CD14-positive monocyte (primary cell): ENCODE results near the gene MYL6. TPM values are rescaled to one million over a fixed set of nuclear protein-coding genes. Genes with fewer than 3 reads are reported as not detected.

Experiments
- DNase-seq, 3 donors: peaks; one replicate each; pipeline ENCODE4 v3.0.0-alpha.2; 2011 to 2022
- H2AFZ ChIP-seq: 2 replicates; pipeline ENCODE4 v1.6.0; 2012; ENCODE audit warnings: mild to moderate bottlenecking, low read depth, low read length, inconsistent platforms; ENCODE audit not compliant: insufficient read depth, poor library complexity, severe bottlenecking
- H3K27ac ChIP-seq, 2 donors: 1 replicate in 1 of 2; 2 replicates in 1 of 2; pipeline ENCODE4 v1.5.1; 2012 to 2013; ENCODE audit warnings: low read length in 2 of 2, control low read depth in 1 of 2, inconsistent platforms in 1 of 2, low read depth in 1 of 2, mild to moderate bottlenecking in 1 of 2
- H3K27me3 ChIP-seq, 2 donors: one replicate each; pipeline versions ENCODE4 v1.6.0 to v1.6.1; 2011 to 2013; ENCODE audit warnings: low read length in 2 of 2; ENCODE audit not compliant: control insufficient read depth in 2 of 2, insufficient read depth in 2 of 2
- H3K36me3 ChIP-seq, 2 donors: replicated peaks in 1 of 2; 1 replicate in 1 of 2; 2 replicates in 1 of 2; pipeline versions ENCODE4 v1.5.1 to v1.6.1; 2012 to 2013; ENCODE audit warnings: low read length in 2 of 2, control low read depth in 1 of 2, inconsistent platforms in 1 of 2, mild to moderate bottlenecking in 1 of 2; ENCODE audit not compliant: insufficient read depth in 2 of 2, control insufficient read depth in 1 of 2
- H3K4me1 ChIP-seq, 2 donors: 1 replicate in 1 of 2; 2 replicates in 1 of 2; pipeline versions ENCODE4 v1.5.1 to v1.6.1; 2012 to 2013; ENCODE audit warnings: low read length in 2 of 2, control low read depth in 1 of 2, inconsistent platforms in 1 of 2, mild to moderate bottlenecking in 1 of 2, moderate library complexity in 1 of 2; ENCODE audit not compliant: insufficient read depth in 2 of 2, control insufficient read depth in 1 of 2
- H3K4me2 ChIP-seq: replicated peaks from 2 replicates; pipeline ENCODE3; 2012; ENCODE audit warnings: low read length, moderate library complexity, mild to moderate bottlenecking; ENCODE audit not compliant: poor library complexity, severe bottlenecking; ENCODE audit errors: extremely low read depth
- H3K4me3 ChIP-seq, 3 experiments: fragments of 200-600 bp in 1 of 3; sonication (generic) in 1 of 3; replicated peaks in 1 of 3; 1 replicate in 2 of 3; 2 replicates in 1 of 3; pipeline ENCODE4 v1.5.1; 2011 to 2013; ENCODE audit warnings: low read length in 3 of 3, mild to moderate bottlenecking in 3 of 3, control low read depth in 2 of 3, low read depth in 2 of 3, inconsistent platforms in 1 of 3, moderate library complexity in 1 of 3
- H3K79me2 ChIP-seq: 2 replicates; pipeline ENCODE4 v1.6.0; 2012; ENCODE audit warnings: mild to moderate bottlenecking, control low read depth, inconsistent platforms, low read length, moderate library complexity; ENCODE audit not compliant: insufficient read depth
- H3K9ac ChIP-seq: 2 replicates; pipeline ENCODE4 v1.6.0; 2017; ENCODE audit warnings: low read length, mild to moderate bottlenecking; ENCODE audit not compliant: insufficient read depth, poor library complexity, severe bottlenecking
- H3K9me3 ChIP-seq, 2 donors: replicated peaks in 1 of 2; 1 replicate in 1 of 2; 2 replicates in 1 of 2; pipeline versions ENCODE4 v1.5.1 to v1.6.1; 2012 to 2013; ENCODE audit warnings: low read length in 2 of 2, control low read depth in 1 of 2; ENCODE audit not compliant: control insufficient read depth in 1 of 2, insufficient read depth in 1 of 2
- H4K20me1 ChIP-seq: 2 replicates; pipeline ENCODE4 v1.6.0; 2012; ENCODE audit warnings: mild to moderate bottlenecking, low read length, control low read depth, moderate library complexity; ENCODE audit not compliant: insufficient read depth
- H3K27ac Mint-ChIP-seq, 7 donors: one replicate each; pipeline ENCODE4 v1.8.0; 2020; ENCODE audit warnings: mild to moderate bottlenecking in 7 of 7, mixed read lengths in 7 of 7, moderate library complexity in 6 of 7, inconsistent platforms in 2 of 7
- H3K27me3 Mint-ChIP-seq, 3 donors: one replicate each; pipeline ENCODE4 v1.8.0; 2021 to 2022; ENCODE audit warnings: low read depth in 3 of 3, mild to moderate bottlenecking in 3 of 3, mixed read lengths in 3 of 3, moderate library complexity in 3 of 3, inconsistent platforms in 1 of 3
- H3K36me3 Mint-ChIP-seq, 2 donors: one replicate each; pipeline ENCODE4 v1.8.0; 2020; ENCODE audit warnings: mixed read lengths in 2 of 2, inconsistent platforms in 1 of 2, mild to moderate bottlenecking in 1 of 2
- H3K4me1 Mint-ChIP-seq: one replicate; pipeline ENCODE4 v1.8.0; 2020; ENCODE audit warnings: mild to moderate bottlenecking, mixed read lengths
- H3K4me3 Mint-ChIP-seq, 2 donors: one replicate each; pipeline ENCODE4 v1.8.0; 2020; ENCODE audit warnings: mild to moderate bottlenecking in 2 of 2, mixed read lengths in 2 of 2, moderate library complexity in 1 of 2
- H3K9me3 Mint-ChIP-seq, 7 donors: one replicate each; pipeline ENCODE4 v1.8.0; 2020 to 2022; ENCODE audit warnings: mixed read lengths in 7 of 7, mild to moderate bottlenecking in 6 of 7, moderate library complexity in 6 of 7, inconsistent platforms in 2 of 7
- WGBS: methylation state at CpG from one replicate; pipeline ENCODE4 v1.1.5; 2013; ENCODE audit warnings: missing lambda C conversion rate; ENCODE audit not compliant: insufficient coverage; 5-methylcytosine and 5-hydroxymethylcytosine counted together
- intact Hi-C, 2 donors: fragments of 100-400 bp; cut with micrococcal nuclease; formaldehyde crosslinking; loops; one replicate each; pipeline versions ENCODE4 v1.15.0 to v1.15.1; 2023
- polyA plus RNA-seq, 3 donors: library from polyadenylated mRNA; depleted of rRNA in 1 of 3; unstranded in 2 of 3; stranded (reverse) in 1 of 3; fragments of 300-500 nt in 2 of 3; fragments of >200 nt in 1 of 3; fragmentation: Illumina TruSeq in 2 of 3; gene quantifications; 1 replicate in 2 of 3; 2 replicates in 1 of 3; pipeline ENCODE4 v1.2.3, GENCODE V29; 2012 to 2021
- TF ChIP-seq, protein P1 (sequence below): fragments of 200-600 bp; IDR thresholded peaks from one replicate; pipeline ENCODE4 v1.8.0; 2022; ENCODE audit warnings: antibody characterized with exemption, mild to moderate bottlenecking

The MYL6 gene
- polyA plus RNA-seq, 3 donors, result 1,962 to 3,939 (median 3,189) TPM

GRCh38 chr12:56165369-56165768, 7.2 kb downstream of the MYL6 start:
- peaks cover 13% of the 10 kb centered on the region for H3K4me1 Mint-ChIP-seq
- no peaks in the 10 kb centered on the region for H3K27me3 ChIP-seq
- peak overlapping the region in 2 of 7 donors; percentile 8 to 31 for H3K27ac Mint-ChIP-seq
- H4K20me1 ChIP-seq, result peaks cover 58% of the 10 kb centered on the region
- no peak for DNase-seq
- no peak overlapping the region for H3K9ac ChIP-seq
- peaks cover 0 to 4% (median 2%) of the 10 kb centered on the region in 3 donors for H3K27me3 Mint-ChIP-seq
- no peak overlapping the region for H3K4me3 Mint-ChIP-seq
- peaks cover 81 to 97% of the 10 kb centered on the region in 2 donors for H3K36me3 Mint-ChIP-seq
- TF ChIP-seq, protein P1, sequence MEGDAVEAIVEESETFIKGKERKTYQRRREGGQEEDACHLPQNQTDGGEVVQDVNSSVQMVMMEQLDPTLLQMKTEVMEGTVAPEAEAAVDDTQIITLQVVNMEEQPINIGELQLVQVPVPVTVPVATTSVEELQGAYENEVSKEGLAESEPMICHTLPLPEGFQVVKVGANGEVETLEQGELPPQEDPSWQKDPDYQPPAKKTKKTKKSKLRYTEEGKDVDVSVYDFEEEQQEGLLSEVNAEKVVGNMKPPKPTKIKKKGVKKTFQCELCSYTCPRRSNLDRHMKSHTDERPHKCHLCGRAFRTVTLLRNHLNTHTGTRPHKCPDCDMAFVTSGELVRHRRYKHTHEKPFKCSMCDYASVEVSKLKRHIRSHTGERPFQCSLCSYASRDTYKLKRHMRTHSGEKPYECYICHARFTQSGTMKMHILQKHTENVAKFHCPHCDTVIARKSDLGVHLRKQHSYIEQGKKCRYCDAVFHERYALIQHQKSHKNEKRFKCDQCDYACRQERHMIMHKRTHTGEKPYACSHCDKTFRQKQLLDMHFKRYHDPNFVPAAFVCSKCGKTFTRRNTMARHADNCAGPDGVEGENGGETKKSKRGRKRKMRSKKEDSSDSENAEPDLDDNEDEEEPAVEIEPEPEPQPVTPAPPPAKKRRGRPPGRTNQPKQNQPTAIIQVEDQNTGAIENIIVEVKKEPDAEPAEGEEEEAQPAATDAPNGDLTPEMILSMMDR, result no peak
- peaks cover 12% of the 10 kb centered on the region in 2 donors for H3K4me1 ChIP-seq
- H3K4me3 ChIP-seq, result no peak overlapping the region
- no peak overlapping the region for H3K4me2 ChIP-seq
- peaks cover 21% of the 10 kb centered on the region for H3K79me2 ChIP-seq
- H2AFZ ChIP-seq, result no peak overlapping the region
- 100% methylated on average over 3 of the region's 4 CpGs for WGBS
- no peaks in the 10 kb centered on the region for H3K9me3 ChIP-seq
- peaks cover 79 to 97% of the 10 kb centered on the region in 2 donors for H3K36me3 ChIP-seq
- intact Hi-C loops, result no loop called here
- H3K9me3 Mint-ChIP-seq, result no peaks in the 10 kb centered on the region
- H3K27ac ChIP-seq, result no peak overlapping the region

DNA sequence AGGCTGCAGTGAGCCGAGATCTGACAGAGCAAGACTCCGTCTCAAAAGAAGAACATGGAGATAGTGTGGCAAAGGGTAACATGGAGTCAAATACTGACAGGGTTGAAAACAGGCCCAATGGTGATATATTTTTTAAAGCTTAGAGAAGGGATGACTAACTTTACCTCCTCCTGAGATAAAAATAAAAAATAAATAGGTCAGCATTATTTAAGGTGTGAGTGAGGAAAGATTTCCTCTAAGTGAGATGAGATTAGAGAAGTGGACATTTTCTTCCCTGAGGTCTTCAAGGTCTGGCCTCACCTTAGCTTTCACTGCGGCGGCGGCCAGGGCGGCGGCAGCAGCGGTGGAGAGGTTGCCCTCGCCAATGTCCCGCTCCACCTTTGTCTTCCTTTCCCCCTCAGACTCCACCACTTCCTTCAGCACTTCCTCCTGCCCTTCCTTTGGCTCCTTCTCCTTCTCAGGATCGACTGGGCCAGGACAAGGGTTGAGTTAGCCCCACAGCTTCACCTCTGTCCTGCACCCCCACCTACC, 11.1 kb downstream of the MYL6 start:
- intact Hi-C loops, result no loop called here
- Histone ChIP-seq H3K36me3 (peaks cover 80 to 97% of the 10 kb centered on the region in 2 donors), H4K20me1 (peaks cover 19% of the 10 kb centered on the region)

More for the DNA sequence above, 11.1 kb downstream of the MYL6 start:
- 82% methylated on average over 11 of the region's 11 CpGs for WGBS
- H3K4me1 Mint-ChIP-seq, result no peaks in the 10 kb centered on the region
- H3K27ac Mint-ChIP-seq, result peak overlapping the region in 4 of 7 donors; percentile 30 to 66 (median 52)
- H3K4me3 Mint-ChIP-seq, result no peak overlapping the region
- Histone ChIP-seq H3K4me2 (no peak overlapping the region), H3K27me3 (no peaks in the 10 kb centered on the region), H3K27ac (peak overlapping the region in 1 of 2 donors; percentile 7), H3K4me1 (no peaks in the 10 kb centered on the region), H3K9me3 (no peaks in the 10 kb centered on the region), H2AFZ (no peak overlapping the region), H3K9ac (no peak overlapping the region), H3K4me3 (no peak overlapping the region), H3K79me2 (no peaks in the 10 kb centered on the region)
- TF ChIP-seq, protein P1, result no peak
- peaks cover 83 to 98% of the 10 kb centered on the region in 2 donors for H3K36me3 Mint-ChIP-seq
- no peaks in the 10 kb centered on the region for H3K9me3 Mint-ChIP-seq
- H3K27me3 Mint-ChIP-seq, result peaks cover 0 to 4% (median 2%) of the 10 kb centered on the region in 3 donors
- no peak for DNase-seq
